Placental epithelial cell (primary cell): ENCODE results near the gene EREG. TPM values are rescaled to one million over a fixed set of nuclear protein-coding genes. Genes with fewer than 3 reads are reported as not detected.

ENCODE experiments used
- total RNA-seq: library from RNA; depleted of rRNA; stranded (reverse); fragments of >200 nt; gene quantifications from 2 replicates; pipeline ENCODE4 v1.2.3, GENCODE V29; 2012

EREG gene, protein sequence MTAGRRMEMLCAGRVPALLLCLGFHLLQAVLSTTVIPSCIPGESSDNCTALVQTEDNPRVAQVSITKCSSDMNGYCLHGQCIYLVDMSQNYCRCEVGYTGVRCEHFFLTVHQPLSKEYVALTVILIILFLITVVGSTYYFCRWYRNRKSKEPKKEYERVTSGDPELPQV
- total RNA-seq: 3.5 and 5.3 TPM in 2 replicates

DNA sequence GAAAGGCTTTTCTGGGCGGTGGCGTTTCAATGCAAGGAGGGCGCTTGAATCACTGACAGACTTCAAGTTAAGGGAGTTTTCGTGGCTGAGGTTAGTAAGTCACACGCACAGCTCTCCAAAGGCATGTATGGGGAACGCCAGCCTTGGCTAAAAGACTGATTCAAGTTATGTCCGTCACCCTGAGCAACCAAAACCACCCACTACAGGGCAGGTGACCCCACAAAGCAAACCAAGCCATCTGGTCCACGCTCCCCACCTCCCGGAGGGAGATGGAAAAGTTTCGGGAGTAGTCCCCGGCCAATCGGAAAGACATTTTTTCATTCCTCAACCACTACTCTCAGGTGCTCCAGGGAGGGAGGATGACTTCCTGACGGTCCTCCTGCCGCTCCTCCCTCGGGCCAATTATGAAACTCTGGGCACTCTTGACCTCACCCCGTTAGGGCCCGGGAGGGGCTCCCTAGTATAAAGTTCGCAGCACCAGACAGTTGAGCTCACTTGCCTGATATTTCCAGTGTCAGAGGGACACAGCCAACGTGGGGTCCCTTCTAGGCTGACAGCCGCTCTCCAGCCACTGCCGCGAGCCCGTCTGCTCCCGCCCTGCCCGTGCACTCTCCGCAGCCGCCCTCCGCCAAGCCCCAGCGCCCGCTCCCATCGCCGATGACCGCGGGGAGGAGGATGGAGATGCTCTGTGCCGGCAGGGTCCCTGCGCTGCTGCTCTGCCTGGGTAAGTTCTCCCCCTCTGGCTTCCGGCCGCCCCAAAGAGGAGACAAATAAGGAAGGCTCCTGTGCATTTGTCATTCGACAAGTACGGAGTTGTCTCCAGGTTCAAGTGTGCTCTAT, at the start of gene EREG:
TSS of gene EREG (plus strand) at position 494 of the 840 bp plus-strand sequence. CDS start at position 658, 164 bp downstream.

Other genes with a start within 250 kb of the EREG start
- 13.3 and 28.7 TPM in 2 replicates for gene MTHFD2L, start 207.0 kb upstream of the EREG start, total RNA-seq
- 95.8 and 281 TPM in 2 replicates for gene EPGN, start 56.7 kb upstream of the EREG start, total RNA-seq
- gene AREG, start 80.0 kb downstream of the EREG start, total RNA-seq: 13.8 and 18.5 TPM in 2 replicates